Suprapubic skin (tissue), 4 donors: Measurements from ENCODE around the gene HERC2.

Source experiments
- CTCF ChIP-seq, 2 donors: fragments of 200-600 bp in 1 of 2; fragments of 450-650 bp in 1 of 2; sonication (generic) in 1 of 2; IDR thresholded peaks; one replicate each; pipeline ENCODE4 v1.5.1; 2016 to 2019; ENCODE audit warnings: antibody characterized with exemption in 2 of 2, mild to moderate bottlenecking in 1 of 2, moderate library complexity in 1 of 2
- EP300 ChIP-seq: sonication (generic); formaldehyde crosslinking; IDR thresholded peaks from one replicate; pipeline ENCODE4 v1.6.1; 2017; ENCODE audit warnings: antibody characterized with exemption
- POLR2A ChIP-seq, 2 donors: fragments of 450-650 bp; IDR thresholded peaks; one replicate each; pipeline ENCODE4 v1.6.1; 2017; ENCODE audit warnings: antibody characterized with exemption in 2 of 2, mild to moderate bottlenecking in 2 of 2, moderate library complexity in 2 of 2
- POLR2AphosphoS5 ChIP-seq, 3 donors: sonication (generic); formaldehyde crosslinking; IDR thresholded peaks; one replicate each; pipeline ENCODE4 v1.6.1; 2017; ENCODE audit warnings: antibody characterized with exemption in 3 of 3

GRCh38 chr15:28124841-28125240 is 197.1 kb downstream of the HERC2 start:
- TF ChIP-seq CTCF (IDR thresholded peaks at IDR 0.05) (no peak), POLR2A (IDR thresholded peaks at IDR 0.05) (no peak), POLR2AphosphoS5 (IDR thresholded peaks at IDR 0.05) (no peak), EP300 (no peak)
